Renal cortical epithelial cell (primary cell): ENCODE measurements around the gene CRTC1. TPM values are rescaled to one million over a fixed set of nuclear protein-coding genes. Genes with fewer than 3 reads are reported as not detected.
A peak's percentile ranks its signal among the peaks of the same experiment; 100 is the strongest.
"Not testable (repeated sequence)": the region's sequence is repeated elsewhere in the genome, so short reads cannot be mapped to it uniquely, and the experiment has no call there.

Experiments
- DNase-seq: peaks from one replicate; pipeline ENCODE4 v3.0.0-alpha.2; 2011; ENCODE audit warnings: low read depth
- total RNA-seq: library from RNA; depleted of rRNA; stranded (reverse); fragments of >200 nt; gene quantifications from 2 replicates; pipeline ENCODE4 v1.2.3, GENCODE V29; 2014

CRTC1 gene
- total RNA-seq, 1 donor from 2014 or later: 3.2 TPM

DNA sequence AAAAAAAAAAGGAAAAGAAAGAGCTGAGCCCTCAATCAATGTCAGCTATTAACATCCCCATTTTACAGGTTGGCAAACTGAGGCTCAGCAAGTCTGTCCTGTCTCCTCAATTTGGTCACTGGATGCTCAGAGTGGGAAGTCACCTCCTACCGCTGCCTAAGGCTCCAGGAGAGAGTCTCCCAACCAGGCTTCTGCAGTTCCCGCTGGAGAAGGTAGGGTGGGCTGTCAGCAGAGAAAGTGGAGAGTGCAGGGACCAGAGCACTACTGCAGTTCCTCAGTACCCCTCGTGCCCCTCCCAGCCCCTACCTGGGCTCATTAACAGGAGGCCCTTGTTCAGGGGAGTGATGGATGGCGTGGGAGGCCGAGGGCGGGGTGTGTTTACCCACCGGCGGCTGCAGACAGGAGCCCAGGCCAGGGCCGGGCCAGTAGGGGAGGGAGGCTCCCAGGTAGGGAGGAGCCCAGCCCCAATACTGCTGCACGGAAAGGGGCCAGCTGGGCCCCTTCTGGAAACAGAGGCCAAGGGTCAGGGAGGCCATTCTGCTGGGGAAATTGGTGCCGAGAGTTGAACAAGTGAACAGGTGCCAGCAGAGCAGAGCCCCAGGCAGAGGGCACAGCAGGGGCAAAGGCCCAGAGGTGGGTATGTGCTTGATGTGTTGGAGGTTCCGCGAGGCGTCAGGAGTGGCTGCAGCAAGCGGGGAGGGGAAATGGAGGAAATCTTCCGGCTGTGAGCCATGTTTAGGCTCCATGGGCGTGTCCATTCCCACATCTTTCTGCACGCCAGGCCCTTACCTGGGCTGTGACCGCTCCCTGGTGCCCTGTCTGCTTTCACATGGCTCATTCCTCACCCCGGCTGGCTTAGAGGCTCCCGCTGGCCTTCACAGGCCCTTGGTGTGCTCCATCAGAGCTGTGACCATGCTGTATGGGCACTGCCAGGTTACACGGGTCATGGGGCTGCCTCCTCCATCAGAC is 115.2 kb downstream of the CRTC1 start:
- DNase-seq: no peak

DNA sequence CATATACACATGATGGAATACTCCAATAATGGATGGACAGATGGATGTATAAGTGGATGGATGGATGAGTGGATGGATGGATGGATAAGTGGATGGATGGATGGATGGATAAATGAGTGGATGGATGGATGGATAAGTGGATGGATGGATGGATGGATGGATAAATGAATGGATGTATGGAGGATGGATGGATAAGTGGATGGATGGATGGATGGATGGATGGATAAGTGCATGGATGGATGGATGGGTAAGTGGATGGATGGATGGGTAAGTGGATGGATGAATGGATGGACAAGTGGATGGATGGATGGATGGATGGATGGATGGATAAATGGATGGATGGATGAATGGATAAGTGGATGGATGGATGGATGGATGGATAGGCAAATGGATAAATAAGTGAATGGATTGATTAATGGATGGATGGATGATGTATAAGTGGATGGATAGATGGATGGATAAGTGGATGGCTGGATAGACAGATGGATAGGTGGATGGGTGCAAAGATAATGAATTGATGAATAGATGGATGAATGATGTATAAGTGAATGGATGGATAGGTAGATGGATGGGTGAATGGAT is 116.0 kb downstream of the CRTC1 start:
- DNase-seq: no peak

DNA sequence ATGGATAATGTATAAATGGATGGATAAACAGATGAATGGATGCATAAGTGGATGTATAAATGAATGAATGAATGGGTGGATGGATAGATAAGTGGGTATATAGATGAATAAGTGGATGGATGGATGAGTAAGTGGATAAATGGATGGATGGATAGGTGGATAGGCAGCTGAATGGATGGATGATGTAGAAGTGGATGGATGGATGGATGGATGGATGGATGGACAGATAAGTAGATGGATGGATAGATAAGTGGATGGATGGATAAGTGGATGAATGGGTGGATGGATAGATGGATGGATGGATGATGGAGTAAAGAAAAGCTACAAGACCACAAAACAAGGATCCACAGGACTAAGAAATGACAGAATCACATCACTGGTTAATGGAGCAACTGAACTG is 116.6 kb downstream of the CRTC1 start:
- no peak for DNase-seq

DNA sequence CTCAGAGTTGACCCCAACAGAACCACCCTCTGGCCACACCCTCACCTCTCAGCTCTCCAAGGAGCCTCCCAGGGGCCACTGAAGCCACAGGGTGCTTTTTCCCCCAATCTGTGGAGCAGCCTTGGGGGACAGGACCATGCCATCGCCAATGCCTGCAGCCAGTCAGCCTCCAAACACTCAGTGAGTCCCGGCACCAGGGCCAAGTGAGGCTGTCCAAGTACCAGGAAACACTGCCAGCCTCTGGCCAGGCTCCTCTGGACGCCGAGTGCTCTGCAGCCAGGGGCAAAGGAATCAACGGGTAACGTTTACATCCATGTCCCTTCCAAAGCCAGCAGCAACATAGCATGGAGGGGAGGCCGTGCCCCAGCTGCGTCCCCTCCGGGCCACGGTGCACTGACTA is 117.2 kb downstream of the CRTC1 start:
- no peak for DNase-seq

DNA sequence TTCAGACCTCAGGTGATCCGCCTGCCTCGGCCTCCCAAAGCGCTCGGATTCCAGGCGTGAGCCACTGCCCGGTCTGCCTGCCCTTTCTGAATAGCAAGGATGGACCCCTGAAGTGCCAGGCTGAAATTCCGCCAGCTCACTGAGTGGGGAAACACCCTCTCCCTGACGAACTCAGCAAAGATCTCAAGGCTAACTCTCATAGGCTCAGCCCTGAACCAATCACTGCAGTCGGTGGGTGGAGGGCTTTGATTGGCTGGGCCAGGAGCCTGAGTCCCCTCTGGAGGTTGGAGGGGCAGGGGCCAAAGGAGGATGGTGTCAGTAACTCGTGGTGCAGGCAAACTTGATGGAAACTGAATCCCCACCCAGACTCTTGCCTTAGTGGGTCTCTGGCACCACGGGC is 118.9 kb downstream of the CRTC1 start:
- no peak for DNase-seq

DNA sequence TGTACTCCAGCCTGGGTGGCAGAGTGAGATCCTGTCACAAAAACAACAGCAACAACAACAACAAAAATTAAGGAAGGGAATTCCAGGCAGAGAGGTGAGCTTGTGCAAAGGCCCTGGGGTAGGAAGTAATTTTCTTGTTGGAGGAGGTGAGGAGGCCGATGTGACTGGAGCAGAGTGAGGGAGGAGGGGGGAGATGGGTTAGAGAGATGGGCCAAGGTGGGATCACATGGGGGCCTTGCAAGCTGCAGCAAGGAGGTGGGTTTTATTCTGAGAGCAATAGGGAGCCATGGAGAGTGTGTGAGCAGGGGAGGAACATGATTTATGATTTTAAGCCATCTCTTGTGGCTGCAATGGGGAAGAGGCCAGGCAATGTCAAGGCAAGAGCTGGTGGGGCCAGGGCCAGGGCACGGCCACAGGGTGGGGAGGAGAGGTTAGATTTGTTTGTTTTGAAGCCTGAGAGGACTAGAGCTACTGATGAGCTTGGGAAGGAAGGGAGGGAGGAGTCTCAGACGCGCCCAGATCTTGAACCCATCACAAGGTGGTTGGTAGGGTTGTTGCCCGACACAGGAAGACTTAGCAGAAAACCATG is 120.2 kb downstream of the CRTC1 start:
- no peak for DNase-seq

DNA sequence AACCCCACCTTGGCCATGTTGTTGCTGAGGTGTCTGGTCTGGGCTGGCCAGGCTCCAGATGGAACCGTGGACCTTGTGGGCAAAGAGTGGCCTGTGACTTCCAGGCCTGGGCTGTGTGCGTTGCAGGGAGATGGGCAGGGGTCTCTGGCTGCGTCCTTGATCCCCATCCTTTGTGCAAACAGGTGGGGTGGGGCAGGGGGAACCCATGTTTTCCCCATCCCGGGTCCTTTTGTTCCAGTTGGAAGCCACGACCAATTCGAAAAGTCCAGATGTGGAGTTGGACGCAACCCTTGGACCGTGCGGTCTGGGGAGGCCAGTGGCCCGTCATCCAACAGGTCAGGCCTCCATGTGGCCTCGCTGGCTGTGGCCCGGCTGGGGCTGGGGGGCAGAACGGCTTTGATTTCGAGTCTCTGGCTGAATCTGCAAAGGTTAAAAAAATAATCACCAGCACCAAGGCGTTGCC is 120.7 kb downstream of the CRTC1 start:
- no peak for DNase-seq

DNA sequence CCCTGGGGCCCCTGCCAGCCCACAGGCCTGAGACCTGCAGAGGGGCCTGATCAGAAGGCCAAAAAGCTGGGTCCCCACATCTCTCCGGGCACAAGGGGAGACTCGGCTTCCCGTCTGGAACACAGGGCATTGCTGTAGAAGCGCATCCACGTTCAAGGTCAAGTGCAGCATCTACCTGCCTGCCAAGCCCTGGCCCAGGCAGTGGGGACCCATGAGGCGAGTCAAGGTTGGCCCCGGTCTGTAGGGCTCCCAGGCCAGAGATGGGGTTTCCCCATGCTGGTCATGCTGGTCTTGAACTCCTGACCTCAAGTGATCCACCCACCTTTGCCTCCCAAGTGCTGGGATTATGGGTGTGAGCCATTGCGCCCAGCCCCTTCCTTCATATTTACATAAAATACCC is 121.2 kb downstream of the CRTC1 start:
- no peak for DNase-seq

DNA sequence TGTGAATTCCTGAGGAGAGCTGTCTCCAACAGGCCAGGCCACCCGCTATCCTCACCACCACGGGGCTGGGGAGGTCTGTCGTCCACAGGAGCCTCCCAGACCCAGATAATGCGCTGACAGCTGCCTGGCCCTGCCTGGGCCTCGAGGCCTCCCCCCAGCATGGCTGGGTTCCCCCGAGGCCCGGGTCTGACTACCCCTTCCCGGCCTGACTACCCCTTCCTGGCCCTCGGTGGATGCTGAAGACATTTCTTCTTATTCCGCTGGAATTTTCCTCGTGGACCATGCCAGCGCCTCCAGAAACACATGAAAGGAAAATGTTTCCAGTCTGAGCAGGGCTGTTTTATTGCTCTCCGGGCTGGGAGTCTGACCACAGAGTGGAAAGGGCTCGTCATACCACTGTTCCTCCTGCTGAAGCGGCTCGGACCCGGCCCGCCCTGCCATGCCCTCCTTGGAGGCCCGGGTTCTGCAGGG is 124.4 kb downstream of the CRTC1 start:
- no peak for DNase-seq

DNA sequence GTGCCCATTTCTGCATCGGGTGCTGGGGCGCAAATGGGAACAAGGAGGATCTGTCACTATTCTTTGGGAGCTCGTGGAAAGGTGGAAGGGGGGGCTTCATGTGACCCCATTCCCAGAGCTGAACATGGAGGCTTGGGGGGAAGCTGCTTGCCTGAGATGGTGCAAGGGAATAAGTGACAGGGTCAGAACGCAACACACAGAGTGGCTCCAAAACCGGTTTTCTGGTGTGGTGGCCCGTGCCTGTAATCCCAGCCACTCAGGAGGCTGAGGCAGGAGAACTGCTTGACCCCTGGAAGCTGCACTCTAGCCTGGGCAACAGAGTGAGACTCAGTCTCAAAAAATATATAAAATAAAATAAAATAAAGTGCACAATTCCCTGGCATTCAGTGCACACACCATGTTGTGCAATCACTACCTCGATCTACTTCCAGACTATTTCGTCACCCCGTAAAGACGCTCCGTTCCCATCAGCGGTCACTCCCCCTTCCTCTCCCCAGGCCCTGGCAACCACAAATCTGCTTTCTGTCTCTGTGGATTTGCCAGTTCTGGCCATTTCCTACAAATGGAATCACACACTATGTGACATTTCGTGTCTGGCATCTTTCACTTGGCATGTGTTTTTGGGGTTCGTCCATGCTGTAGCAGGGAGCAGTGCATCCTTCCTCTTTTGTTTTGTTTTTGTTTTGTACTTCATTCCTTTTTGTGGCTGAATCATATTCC is 125.8 kb downstream of the CRTC1 start:
- peak; percentile 41 for DNase-seq

DNA sequence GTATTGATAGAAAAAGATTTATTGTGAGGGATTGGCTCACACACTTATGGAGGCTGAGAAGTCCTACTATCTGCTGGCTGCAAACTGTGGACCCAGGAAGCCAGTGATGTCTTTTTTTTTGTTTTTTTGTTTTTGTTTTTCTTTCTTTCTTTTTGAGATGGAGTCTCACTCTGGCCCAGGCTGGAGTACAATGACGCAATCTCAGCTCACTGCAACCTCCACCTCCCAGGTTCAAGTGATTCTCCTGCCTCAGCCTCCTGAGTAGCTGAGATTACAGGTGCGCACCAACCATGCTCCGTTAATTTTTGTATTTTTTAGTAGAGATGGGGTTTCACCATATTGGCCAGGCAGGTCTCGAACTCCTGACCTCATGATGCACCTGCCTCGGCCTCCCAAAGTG is 128.2 kb downstream of the CRTC1 start:
- DNase-seq: not testable (repeated sequence)

DNA sequence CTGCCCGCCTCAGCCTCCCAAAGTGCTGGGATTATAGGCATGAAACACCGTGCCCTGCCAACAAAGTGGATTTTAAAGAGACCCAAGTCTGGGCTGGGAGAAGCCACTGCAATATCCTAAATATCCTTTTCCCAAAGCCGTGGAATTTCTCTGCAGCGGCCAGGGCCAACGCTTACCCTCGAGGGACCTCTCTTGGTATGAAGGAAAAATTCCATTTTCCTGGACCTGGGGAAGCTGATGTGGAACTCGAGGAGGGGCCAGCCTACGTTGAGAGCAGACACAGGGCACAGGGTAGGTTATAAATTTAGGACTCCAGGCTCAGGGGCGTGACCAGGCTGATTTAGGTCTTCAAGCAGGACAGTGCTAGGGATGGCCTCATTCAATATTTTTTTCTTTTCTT is 130.6 kb downstream of the CRTC1 start:
- no peak for DNase-seq

DNA sequence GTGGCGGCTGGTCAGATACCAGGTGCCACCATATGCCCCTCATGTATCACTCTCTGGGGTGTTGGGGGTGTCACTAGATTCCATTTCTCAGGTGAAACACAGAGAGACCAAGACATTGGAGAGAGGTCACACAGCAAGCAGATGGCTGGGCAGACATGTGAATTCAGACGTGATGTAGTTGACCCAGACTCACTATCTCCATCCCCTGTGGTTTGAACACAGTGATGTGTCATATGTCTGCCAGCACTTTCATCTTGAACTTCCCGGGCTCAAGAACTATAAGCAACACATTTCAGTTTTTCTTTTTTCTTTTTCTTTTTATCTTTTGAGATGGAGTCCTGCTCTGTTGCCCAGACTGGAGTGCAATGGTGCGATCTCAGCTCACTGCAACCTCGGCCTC is 132.2 kb downstream of the CRTC1 start:
- no peak for DNase-seq

DNA sequence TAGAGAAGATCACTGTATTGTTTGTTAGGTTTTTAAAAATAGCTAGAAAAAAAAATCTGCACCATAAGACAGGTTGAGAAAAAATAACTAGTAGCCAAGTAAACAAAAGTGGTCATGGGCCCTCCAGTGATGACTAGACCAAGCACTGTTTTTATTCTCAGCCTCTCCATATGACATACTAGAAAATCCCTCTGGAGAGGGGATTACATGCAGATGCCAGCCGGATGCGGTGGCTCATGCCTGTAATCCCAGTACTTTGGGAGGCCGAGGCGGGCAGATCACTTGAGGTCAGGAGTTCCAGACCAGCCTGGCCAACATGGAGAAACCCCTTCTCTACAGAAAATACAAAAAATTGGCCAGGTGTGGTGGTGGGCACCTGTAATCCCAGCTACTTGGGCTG is 133.2 kb downstream of the CRTC1 start:
- DNase-seq: not testable (repeated sequence)

DNA sequence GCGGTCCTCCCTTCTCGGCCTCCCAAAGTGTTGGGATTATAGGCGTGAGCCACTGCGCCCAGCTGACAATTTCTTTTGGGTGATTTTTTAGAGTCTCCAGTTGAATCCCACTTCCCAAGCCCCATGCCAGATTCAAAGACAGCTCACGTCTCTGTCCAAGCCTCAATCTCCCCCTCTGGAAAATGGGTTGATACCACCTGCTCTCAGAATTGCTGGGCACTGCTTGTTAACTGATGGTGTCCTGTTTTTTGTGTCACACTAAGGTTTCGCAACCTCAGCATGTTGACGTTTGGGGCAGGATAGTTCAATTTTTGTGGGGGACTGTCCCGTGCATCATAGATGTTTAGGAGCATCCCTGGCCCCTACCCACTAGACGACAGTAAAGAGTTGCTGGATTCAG is 134.1 kb downstream of the CRTC1 start:
- no peak for DNase-seq

DNA sequence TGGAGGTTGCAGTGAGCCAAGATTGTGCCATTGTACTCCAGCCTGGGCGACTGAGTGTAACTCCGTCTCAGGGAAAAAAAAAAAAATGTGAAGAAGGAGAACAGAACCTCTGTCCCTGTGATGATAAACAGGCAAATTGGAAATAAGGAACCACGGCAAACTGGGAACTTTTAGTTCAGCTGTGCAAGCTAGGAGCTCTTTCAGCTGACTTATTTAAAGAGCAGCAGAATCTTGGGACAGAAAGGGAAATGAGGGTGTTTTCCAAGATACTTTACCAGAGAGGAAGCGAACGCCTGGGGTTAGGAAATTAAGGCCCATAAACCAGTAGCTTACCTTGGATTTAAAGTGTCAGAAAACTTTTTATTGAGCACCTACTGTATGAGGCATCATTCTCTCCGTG is 145.3 kb downstream of the CRTC1 start:
- no peak for DNase-seq

DNA sequence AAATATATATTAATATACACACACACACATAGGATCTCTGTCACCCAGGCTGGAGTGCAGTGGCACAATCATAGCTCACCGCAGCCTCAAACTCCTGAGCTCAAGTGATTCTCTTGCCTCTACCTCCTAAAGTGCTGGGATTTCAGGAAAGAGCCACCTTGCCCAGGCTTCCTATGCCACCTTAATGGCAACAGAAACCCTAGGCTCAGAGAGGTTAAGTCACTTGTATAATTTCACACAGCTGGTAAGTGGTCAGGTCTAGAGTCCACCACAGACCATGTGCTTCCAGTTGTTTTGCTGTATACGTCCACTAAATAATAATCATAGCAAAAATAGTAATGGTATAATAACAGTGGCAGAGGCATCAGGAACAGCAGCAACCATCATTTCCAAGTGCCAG is 147.0 kb downstream of the CRTC1 start:
- DNase-seq: no peak

DNA sequence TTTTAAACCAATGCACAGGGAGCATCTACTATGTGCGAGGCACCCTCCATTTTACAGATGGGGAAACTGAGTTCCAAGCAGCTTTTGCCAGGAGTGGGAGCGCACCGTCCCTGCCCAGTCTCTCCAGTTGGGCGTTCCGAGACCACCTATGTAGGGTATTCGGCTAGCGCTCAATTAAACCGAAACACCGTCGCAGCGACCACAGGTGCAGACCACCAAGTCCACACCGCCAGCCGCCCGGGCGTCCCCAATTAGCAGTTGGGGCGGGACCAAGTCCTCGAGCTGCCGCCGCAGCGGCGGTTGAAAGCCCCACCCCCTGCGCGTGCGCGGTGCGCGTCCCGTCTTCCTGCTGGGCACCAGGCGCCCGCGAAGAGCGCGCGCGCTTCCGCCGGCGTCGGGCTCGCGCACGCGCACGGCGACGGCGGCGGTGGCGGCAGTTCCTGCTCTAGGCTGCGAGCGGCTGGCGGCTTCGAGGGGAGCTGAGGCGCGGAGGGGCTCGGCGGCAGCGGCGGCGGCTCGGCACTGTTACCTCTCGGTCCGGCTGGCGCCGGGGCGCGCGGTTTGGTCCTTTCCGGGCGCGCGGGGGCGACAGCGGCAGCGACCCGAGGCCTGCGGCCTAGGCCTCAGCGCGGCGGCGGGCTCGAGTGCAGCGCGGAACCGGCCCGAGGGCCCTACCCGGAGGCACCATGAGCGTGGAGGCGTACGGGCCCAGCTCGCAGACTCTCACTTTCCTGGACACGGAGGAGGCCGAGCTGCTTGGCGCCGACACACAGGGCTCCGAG is 148.2 kb downstream of the CRTC1 start, which contains the start of gene UPF1:
UPF1 (plus strand) TSS at position 436 of the 782 bp plus-strand sequence; CDS start at position 687, 251 bp downstream.
- DNase-seq: peak; percentile 75
